GM23338 (cell line): ENCODE data around the gene TXNDC2.

ENCODE experiments used
- CREB1 ChIP-seq: fragments of 250-450 bp; sonication (Bioruptor Pico); IDR thresholded peaks from 2 replicates; pipeline ENCODE4 v1.5.0; 2020; ENCODE audit warnings: low read depth, mild to moderate bottlenecking, moderate library complexity
- EZH2 ChIP-seq: fragments of 200-600 bp; sonication (generic); IDR thresholded peaks from one replicate; pipeline ENCODE4 v1.8.0; 2017; ENCODE audit warnings: antibody characterized with exemption, mild to moderate bottlenecking, low read depth; ENCODE audit not compliant: unreplicated experiment
- EZH2phosphoT487 ChIP-seq: fragments of 200-600 bp; sonication (generic); IDR thresholded peaks from one replicate; pipeline ENCODE4 v1.8.1; 2018; ENCODE audit warnings: antibody characterized with exemption; ENCODE audit not compliant: unreplicated experiment
- JUNB ChIP-seq: IDR thresholded peaks from one replicate; pipeline ENCODE4 v1.6.1; 2016; ENCODE audit warnings: antibody characterized with exemption; ENCODE audit not compliant: unreplicated experiment
- NANOG ChIP-seq: IDR thresholded peaks from 2 replicates; pipeline ENCODE4 v1.6.1; 2016; ENCODE audit warnings: antibody characterized with exemption, borderline replicate concordance
- POLR2AphosphoS5 ChIP-seq: IDR thresholded peaks from 2 replicates; pipeline ENCODE4 v1.6.1; 2016; ENCODE audit warnings: antibody characterized with exemption, low read depth
- REST ChIP-seq: IDR thresholded peaks from one replicate; pipeline ENCODE4 v1.6.1; 2018; ENCODE audit warnings: antibody characterized with exemption; ENCODE audit not compliant: unreplicated experiment
- STAT1 ChIP-seq: IDR thresholded peaks from one replicate; pipeline ENCODE4 v1.6.1; 2016; ENCODE audit warnings: antibody characterized with exemption; ENCODE audit not compliant: unreplicated experiment
- ZNF114 ChIP-seq: fragments of 250-450 bp; sonication (Bioruptor Pico); IDR thresholded peaks from 2 replicates; pipeline ENCODE4 v1.5.0; 2020; ENCODE audit warnings: mild to moderate bottlenecking, moderate library complexity
- ZNF331 ChIP-seq: fragments of 250-450 bp; sonication (Bioruptor Pico); IDR thresholded peaks from 2 replicates; pipeline ENCODE4 v1.5.0; 2020; ENCODE audit warnings: low read depth, mild to moderate bottlenecking, moderate library complexity
- ZNF462 ChIP-seq: fragments of 250-450 bp; sonication (Bioruptor Pico); IDR thresholded peaks from 2 replicates; pipeline ENCODE4 v1.5.0; 2020; ENCODE audit warnings: mild to moderate bottlenecking, moderate library complexity
- TF ChIP-seq, protein P1 (sequence below), 2 experiments: fragments of 200-600 bp in 1 of 2; sonication (generic) in 1 of 2; conservative IDR thresholded peaks; 2 replicates each; pipeline versions ENCODE4 v1.5.1 to v1.6.1; 2016 to 2017; ENCODE audit warnings: antibody characterized with exemption in 2 of 2, low read depth in 2 of 2, mild to moderate bottlenecking in 2 of 2, moderate library complexity in 1 of 2
- TF ChIP-seq, protein P2 (sequence below): IDR thresholded peaks from 2 replicates; pipeline ENCODE4 v1.6.1; 2016; ENCODE audit warnings: antibody characterized with exemption

DNA sequence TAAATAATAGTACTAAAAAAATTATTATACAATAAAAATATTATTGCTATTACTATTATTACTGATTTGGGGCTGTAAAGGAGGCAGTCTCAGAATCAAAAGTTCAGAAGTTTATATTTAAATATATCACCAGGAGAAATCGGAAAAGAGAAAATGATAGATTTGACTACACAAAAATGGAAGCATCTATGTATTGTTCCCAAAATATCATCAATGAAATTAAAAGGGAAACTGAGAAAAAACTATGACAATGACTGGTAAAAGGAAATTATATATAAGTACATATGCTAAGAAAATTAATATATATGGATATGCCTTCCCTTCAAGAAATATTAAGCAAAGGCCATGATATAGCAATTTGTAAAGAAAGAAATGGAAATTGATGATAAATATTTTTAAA, 7.7 kb upstream of the TXNDC2 start:
- TF ChIP-seq EZH2 (no peak), REST (no peak), JUNB (no peak), EZH2phosphoT487 (no peak), POLR2AphosphoS5 (no peak), STAT1 (no peak), ZNF114 (CRISPR knock-in tag) (no peak), CREB1 (CRISPR knock-in tag) (no peak), ZNF331 (no peak), ZNF462 (CRISPR knock-in tag) (no peak), NANOG (no peak)
- TF ChIP-seq, protein P1, sequence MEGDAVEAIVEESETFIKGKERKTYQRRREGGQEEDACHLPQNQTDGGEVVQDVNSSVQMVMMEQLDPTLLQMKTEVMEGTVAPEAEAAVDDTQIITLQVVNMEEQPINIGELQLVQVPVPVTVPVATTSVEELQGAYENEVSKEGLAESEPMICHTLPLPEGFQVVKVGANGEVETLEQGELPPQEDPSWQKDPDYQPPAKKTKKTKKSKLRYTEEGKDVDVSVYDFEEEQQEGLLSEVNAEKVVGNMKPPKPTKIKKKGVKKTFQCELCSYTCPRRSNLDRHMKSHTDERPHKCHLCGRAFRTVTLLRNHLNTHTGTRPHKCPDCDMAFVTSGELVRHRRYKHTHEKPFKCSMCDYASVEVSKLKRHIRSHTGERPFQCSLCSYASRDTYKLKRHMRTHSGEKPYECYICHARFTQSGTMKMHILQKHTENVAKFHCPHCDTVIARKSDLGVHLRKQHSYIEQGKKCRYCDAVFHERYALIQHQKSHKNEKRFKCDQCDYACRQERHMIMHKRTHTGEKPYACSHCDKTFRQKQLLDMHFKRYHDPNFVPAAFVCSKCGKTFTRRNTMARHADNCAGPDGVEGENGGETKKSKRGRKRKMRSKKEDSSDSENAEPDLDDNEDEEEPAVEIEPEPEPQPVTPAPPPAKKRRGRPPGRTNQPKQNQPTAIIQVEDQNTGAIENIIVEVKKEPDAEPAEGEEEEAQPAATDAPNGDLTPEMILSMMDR (conservative IDR thresholded peaks at IDR 0.05; ENCODE audit: low read depth in 2 of 2) = no peak
- TF ChIP-seq, protein P2, sequence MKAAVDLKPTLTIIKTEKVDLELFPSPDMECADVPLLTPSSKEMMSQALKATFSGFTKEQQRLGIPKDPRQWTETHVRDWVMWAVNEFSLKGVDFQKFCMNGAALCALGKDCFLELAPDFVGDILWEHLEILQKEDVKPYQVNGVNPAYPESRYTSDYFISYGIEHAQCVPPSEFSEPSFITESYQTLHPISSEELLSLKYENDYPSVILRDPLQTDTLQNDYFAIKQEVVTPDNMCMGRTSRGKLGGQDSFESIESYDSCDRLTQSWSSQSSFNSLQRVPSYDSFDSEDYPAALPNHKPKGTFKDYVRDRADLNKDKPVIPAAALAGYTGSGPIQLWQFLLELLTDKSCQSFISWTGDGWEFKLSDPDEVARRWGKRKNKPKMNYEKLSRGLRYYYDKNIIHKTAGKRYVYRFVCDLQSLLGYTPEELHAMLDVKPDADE = no peak
